ENCODE measurements around the gene SVBP. TPM values are rescaled to one million over a fixed set of nuclear protein-coding genes. Genes with fewer than 3 reads are reported as not detected.

Gene SVBP
- total and polyA plus RNA-seq, 4 donors: 3.4 to 21.8 (median 15.0) TPM

DNA sequence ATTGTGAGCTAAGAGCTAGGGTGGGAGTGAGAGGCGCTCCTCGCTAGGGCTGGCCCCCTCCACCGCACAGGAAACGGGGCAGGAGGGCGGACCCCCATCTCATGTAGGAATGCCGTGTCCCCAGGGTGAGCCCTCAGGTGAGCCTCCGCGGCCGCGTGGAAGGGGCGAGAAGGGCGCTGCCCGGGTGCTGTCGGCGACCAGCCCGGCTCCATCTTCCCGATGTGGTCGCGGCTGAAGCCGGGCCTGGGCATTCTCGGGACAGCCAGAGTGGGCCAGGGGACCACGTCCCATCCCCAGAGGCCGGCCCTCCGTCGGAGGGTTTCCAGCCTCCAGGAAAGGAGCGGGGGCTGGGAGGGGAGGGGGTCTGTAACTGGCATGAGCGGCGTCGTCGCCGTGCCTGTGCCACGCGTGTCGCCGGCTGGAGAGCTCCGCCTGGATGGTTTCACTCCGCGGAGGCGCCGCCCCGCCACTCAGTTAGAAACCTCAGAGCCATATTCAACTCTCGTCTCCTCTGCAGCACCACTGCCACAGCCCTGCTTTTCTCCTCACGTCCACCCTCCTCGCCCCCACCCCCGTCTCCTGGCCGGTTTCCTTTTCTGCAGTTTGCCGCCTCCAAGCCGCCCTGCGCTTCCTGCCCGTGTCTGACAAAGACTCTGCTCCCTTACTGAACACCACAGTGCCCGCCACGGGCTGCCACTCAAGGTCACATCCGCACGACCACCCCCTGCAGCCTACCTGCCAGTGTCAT lies 32.1 kb downstream of the SVBP start, which contains the start of gene TMEM269 (continued):
- TF ChIP-seq, protein P1, sequence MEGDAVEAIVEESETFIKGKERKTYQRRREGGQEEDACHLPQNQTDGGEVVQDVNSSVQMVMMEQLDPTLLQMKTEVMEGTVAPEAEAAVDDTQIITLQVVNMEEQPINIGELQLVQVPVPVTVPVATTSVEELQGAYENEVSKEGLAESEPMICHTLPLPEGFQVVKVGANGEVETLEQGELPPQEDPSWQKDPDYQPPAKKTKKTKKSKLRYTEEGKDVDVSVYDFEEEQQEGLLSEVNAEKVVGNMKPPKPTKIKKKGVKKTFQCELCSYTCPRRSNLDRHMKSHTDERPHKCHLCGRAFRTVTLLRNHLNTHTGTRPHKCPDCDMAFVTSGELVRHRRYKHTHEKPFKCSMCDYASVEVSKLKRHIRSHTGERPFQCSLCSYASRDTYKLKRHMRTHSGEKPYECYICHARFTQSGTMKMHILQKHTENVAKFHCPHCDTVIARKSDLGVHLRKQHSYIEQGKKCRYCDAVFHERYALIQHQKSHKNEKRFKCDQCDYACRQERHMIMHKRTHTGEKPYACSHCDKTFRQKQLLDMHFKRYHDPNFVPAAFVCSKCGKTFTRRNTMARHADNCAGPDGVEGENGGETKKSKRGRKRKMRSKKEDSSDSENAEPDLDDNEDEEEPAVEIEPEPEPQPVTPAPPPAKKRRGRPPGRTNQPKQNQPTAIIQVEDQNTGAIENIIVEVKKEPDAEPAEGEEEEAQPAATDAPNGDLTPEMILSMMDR (IDR thresholded peaks at IDR 0.05; ENCODE audit: low read depth, low read length, missing input control): no peak
- TF ChIP-seq HNF4G (IDR thresholded peaks at IDR 0.05): no peak
- TF ChIP-seq, protein P2, sequence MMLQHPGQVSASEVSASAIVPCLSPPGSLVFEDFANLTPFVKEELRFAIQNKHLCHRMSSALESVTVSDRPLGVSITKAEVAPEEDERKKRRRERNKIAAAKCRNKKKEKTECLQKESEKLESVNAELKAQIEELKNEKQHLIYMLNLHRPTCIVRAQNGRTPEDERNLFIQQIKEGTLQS (IDR thresholded peaks at IDR 0.05): no peak
- TF ChIP-seq, protein P3, sequence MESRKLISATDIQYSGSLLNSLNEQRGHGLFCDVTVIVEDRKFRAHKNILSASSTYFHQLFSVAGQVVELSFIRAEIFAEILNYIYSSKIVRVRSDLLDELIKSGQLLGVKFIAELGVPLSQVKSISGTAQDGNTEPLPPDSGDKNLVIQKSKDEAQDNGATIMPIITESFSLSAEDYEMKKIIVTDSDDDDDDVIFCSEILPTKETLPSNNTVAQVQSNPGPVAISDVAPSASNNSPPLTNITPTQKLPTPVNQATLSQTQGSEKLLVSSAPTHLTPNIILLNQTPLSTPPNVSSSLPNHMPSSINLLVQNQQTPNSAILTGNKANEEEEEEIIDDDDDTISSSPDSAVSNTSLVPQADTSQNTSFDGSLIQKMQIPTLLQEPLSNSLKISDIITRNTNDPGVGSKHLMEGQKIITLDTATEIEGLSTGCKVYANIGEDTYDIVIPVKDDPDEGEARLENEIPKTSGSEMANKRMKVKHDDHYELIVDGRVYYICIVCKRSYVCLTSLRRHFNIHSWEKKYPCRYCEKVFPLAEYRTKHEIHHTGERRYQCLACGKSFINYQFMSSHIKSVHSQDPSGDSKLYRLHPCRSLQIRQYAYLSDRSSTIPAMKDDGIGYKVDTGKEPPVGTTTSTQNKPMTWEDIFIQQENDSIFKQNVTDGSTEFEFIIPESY (IDR thresholded peaks at IDR 0.05): no peak

DNA sequence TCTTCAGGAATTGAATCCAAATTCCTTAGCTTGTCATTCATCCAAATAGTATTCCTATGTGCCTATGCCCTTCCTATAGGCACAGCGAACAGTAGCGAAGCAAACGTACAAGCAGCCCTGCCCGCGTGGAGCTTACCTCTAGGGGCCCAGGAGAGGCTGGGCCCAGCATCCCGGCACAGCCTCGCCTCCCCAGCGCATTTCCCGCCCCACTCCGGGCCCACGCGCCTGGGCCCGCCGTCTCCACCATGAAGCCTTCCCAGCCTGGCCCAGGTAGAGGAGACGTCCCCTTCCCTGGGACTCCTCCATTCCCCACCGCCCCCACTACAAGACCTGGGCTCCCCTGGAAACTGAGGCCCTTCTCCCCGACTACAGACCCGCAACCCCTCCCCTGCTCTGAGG lies 32.7 kb downstream of the SVBP start:
- TF ChIP-seq HNF4A (conservative IDR thresholded peaks at IDR 0.05): no peak
- no peaks in the 10 kb centered on the region for H3K27me3 ChIP-seq (ENCODE audit: control insufficient read depth in 4 of 4, insufficient read depth in 4 of 4, low read length in 3 of 4)
- no peak overlapping the region for H3K4me3 ChIP-seq (ENCODE audit: low read depth in 1 of 3, low read length in 3 of 3)
- no peak for DNase-seq (ENCODE audit: low spot score)
- H3K36me3 ChIP-seq (ENCODE audit: control insufficient read depth in 4 of 4, insufficient read depth in 3 of 4, low read depth in 1 of 4, low read length in 3 of 4): peaks cover 2 to 20% (median 11%) of the 10 kb centered on the region in 4 donors
- no peak overlapping the region for H3K27ac ChIP-seq (ENCODE audit: low read depth in 1 of 2, low read length in 2 of 2)
- 90% methylated on average over 18 of the region's 18 CpGs for WGBS
- peaks cover 0 to 10% (median 2%) of the 10 kb centered on the region in 4 donors for H3K4me1 ChIP-seq (ENCODE audit: control insufficient read depth in 4 of 4, insufficient read depth in 4 of 4, low read length in 3 of 4)
- no peaks in the 10 kb centered on the region for H3K9me3 ChIP-seq (ENCODE audit: control insufficient read depth in 4 of 4, low read length in 3 of 4)
- no peak overlapping the region for H3K9ac ChIP-seq (ENCODE audit: low read depth in 1 of 2, low read length in 2 of 2)

DNA sequence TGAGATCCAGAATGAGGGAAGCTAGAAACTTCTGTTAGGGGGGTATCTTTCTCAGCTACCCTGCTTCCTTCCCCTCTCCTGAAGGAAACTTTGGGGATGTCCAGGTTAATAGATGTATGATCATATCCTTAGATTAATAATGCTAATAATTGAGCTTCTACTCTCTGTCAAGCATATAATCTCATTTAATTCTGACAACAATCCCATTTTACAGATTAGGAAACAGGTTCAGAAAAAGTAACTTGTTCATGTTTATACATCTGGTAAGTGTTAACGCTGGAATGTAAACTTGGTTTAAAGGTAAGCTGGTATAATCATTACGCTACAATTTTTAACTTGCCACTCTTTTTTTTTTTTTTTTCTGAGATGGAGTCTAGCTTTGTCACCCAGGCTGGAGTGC lies 34.1 kb downstream of the SVBP start:
- H3K4me1 ChIP-seq (ENCODE audit: control insufficient read depth in 4 of 4, insufficient read depth in 4 of 4, low read length in 3 of 4): peaks cover 0 to 10% (median 2%) of the 10 kb centered on the region in 4 donors
- H3K27me3 ChIP-seq (ENCODE audit: control insufficient read depth in 4 of 4, insufficient read depth in 4 of 4, low read length in 3 of 4): no peaks in the 10 kb centered on the region
- H3K36me3 ChIP-seq (ENCODE audit: control insufficient read depth in 4 of 4, insufficient read depth in 3 of 4, low read depth in 1 of 4, low read length in 3 of 4): peaks cover 2 to 26% (median 13%) of the 10 kb centered on the region in 4 donors
- H3K9me3 ChIP-seq (ENCODE audit: control insufficient read depth in 4 of 4, low read length in 3 of 4): no peaks in the 10 kb centered on the region
- H3K27ac ChIP-seq (ENCODE audit: low read depth in 1 of 2, low read length in 2 of 2): no peak overlapping the region
- DNase-seq (ENCODE audit: low spot score): no peak
- WGBS: 98% methylated on average over 2 of the region's 2 CpGs
- no peak overlapping the region for H3K4me3 ChIP-seq (ENCODE audit: low read depth in 1 of 3, low read length in 3 of 3)
- no peak overlapping the region for H3K9ac ChIP-seq (ENCODE audit: low read depth in 1 of 2, low read length in 2 of 2)
- TF ChIP-seq, protein P4, sequence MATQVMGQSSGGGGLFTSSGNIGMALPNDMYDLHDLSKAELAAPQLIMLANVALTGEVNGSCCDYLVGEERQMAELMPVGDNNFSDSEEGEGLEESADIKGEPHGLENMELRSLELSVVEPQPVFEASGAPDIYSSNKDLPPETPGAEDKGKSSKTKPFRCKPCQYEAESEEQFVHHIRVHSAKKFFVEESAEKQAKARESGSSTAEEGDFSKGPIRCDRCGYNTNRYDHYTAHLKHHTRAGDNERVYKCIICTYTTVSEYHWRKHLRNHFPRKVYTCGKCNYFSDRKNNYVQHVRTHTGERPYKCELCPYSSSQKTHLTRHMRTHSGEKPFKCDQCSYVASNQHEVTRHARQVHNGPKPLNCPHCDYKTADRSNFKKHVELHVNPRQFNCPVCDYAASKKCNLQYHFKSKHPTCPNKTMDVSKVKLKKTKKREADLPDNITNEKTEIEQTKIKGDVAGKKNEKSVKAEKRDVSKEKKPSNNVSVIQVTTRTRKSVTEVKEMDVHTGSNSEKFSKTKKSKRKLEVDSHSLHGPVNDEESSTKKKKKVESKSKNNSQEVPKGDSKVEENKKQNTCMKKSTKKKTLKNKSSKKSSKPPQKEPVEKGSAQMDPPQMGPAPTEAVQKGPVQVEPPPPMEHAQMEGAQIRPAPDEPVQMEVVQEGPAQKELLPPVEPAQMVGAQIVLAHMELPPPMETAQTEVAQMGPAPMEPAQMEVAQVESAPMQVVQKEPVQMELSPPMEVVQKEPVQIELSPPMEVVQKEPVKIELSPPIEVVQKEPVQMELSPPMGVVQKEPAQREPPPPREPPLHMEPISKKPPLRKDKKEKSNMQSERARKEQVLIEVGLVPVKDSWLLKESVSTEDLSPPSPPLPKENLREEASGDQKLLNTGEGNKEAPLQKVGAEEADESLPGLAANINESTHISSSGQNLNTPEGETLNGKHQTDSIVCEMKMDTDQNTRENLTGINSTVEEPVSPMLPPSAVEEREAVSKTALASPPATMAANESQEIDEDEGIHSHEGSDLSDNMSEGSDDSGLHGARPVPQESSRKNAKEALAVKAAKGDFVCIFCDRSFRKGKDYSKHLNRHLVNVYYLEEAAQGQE (IDR thresholded peaks at IDR 0.05): no peak
- TF ChIP-seq GABPA (IDR thresholded peaks at IDR 0.05 in 1 of 2, conservative IDR thresholded peaks at IDR 0.05 in 1 of 2): no peak
- TF ChIP-seq, protein P3 (IDR thresholded peaks at IDR 0.05): no peak
- TF ChIP-seq, protein P1 (IDR thresholded peaks at IDR 0.05; ENCODE audit: low read depth, low read length, missing input control): no peak
- no peak for TF ChIP-seq EGR1 (IDR thresholded peaks at IDR 0.05; ENCODE audit: low read depth in 2 of 2)
- TF ChIP-seq, protein P5, sequence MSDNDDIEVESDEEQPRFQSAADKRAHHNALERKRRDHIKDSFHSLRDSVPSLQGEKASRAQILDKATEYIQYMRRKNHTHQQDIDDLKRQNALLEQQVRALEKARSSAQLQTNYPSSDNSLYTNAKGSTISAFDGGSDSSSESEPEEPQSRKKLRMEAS (IDR thresholded peaks at IDR 0.05): no peak
- TF ChIP-seq HNF4A (conservative IDR thresholded peaks at IDR 0.05): no peak
- TF ChIP-seq SP1 (IDR thresholded peaks at IDR 0.05): no peak
- no peak for TF ChIP-seq JUND (IDR thresholded peaks at IDR 0.05)
- TF ChIP-seq NR2F2 (IDR thresholded peaks at IDR 0.05): no peak
- TF ChIP-seq TAF1 (conservative IDR thresholded peaks at IDR 0.05): no peak
- no peak for TF ChIP-seq HNF4G (IDR thresholded peaks at IDR 0.05)
- no peak for TF ChIP-seq FOXA2 (IDR thresholded peaks at IDR 0.05)
- no peak for TF ChIP-seq RAD21 (IDR thresholded peaks at IDR 0.05)
- TF ChIP-seq, protein P2 (IDR thresholded peaks at IDR 0.05): no peak
- TF ChIP-seq FOXA1 (IDR thresholded peaks at IDR 0.05): no peak
